ENCODE measurements around the gene ATAD2B.
"Not testable (repeated sequence)": the region's sequence is repeated elsewhere in the genome, so short reads cannot be mapped to it uniquely, and the experiment has no call there.

Gene ATAD2B

GRCh38 chr2:23723029-23723428 lies 203.9 kb downstream of the ATAD2B start:
- not testable (repeated sequence) for DNase-seq

DNA sequence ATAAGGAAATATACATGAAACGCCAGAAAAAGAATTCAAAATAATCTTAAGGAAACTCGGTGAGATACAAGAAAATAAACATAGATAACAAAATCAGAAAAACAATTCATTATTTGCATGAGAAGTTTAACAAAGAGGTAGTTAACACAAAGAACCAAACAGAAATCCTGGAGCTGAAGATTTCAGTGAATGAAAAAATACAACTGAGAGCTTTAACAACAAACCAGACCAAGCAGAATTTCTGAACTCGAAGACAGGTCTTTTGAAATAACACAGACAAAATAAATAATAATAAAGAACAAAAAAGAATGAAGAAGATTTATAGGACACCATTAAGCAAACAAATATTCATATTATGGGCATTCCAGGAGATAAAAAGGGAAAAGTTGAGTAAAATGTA lies 204.7 kb downstream of the ATAD2B start:
- no peak for DNase-seq

DNA sequence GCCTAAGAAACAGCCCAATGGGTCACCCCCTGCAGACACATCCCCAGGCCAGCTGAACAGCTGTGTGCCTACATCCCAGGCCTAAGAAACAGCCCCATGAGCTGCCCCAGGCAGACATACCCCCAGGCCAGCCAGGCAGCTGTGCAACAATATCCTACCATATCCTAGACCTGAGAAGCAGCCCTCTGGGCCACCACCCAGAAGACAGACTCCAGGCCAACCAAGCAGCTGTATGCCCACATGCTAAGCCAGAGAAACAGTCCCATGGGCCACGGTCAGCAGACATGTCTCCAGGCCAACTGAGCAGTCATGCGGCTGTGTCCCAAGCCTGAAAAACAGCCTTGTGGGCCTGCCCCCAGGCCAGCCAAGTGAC lies 205.5 kb downstream of the ATAD2B start:
- no peak for DNase-seq

- DNase-seq = no peak
Observed at GRCh38 chr2:23720705-23721453, 206.0 kb downstream of the ATAD2B start.

GRCh38 chr2:23719716-23720115 lies 207.2 kb downstream of the ATAD2B start:
- no peak for DNase-seq

GRCh38 chr2:23718931-23719700 lies 207.8 kb downstream of the ATAD2B start:
- DNase-seq = no peak

- no peak for DNase-seq
Observed at GRCh38 chr2:23713351-23713750, 213.6 kb downstream of the ATAD2B start.

GRCh38 chr2:23712756-23713151 lies 214.2 kb downstream of the ATAD2B start:
- DNase-seq = no peak

DNA sequence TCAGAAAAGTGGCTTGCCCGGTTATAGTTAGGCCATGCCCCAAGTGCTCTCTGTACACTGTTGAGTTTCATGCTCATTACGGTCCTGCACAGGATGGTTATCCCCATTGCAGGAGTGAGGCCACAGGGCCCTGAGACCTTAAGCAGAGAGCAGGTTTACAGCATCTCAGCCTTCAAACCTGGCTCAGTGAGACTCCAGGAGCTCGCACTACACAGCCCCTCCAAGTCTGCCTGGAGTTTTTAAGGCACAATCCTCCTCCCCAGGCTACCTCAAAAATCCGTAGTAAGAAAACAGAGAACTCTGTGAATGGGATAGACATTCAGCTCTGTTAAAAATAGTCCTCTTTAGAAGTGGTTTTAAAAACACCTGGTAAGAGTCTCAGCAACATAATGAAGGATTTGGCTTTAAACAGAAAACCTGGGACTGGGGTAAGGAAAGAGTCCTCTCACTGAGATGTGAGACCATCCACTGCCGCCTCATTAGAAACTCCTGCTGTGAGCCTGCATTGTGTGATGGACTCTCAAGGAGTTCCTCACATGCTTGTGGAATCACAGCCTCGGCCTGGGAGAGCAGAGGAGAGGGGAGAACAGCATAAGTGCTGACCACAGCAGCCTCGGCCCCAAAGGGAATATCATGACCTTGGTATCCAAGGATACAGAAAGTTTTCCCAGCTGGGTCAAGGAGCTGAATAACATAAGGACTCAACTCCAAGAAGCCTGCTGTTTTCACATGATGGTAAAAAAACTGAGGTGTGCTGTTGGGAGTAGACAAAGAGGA lies 214.8 kb downstream of the ATAD2B start:
- no peak for DNase-seq

- DNase-seq = no peak
Observed at GRCh38 chr2:23709311-23709710, 217.6 kb downstream of the ATAD2B start.

GRCh38 chr2:23708771-23709170 lies 218.2 kb downstream of the ATAD2B start:
- DNase-seq = no peak

DNA sequence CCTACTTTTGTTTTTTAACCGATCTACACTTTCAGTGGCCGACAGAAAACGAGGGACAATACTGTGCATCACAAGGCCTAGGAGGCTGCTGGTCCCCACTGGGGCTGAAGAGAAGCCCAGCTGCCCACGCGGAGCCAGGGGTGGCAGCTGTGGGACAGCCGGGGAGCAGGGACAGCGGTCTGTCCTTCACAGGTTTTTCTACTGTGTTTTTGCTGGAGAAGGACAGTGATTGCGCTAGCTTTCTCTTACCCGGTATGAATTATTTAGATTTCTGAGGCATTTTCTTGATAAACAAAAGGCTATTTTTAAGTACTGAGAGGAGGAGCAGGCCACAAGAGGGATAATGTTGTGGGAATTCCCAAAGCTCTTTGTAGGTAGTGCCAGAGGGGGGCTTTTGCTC lies 219.8 kb downstream of the ATAD2B start:
- no peak for DNase-seq

- no peak for DNase-seq
Observed at GRCh38 chr2:23706613-23707078, 220.3 kb downstream of the ATAD2B start.

DNA sequence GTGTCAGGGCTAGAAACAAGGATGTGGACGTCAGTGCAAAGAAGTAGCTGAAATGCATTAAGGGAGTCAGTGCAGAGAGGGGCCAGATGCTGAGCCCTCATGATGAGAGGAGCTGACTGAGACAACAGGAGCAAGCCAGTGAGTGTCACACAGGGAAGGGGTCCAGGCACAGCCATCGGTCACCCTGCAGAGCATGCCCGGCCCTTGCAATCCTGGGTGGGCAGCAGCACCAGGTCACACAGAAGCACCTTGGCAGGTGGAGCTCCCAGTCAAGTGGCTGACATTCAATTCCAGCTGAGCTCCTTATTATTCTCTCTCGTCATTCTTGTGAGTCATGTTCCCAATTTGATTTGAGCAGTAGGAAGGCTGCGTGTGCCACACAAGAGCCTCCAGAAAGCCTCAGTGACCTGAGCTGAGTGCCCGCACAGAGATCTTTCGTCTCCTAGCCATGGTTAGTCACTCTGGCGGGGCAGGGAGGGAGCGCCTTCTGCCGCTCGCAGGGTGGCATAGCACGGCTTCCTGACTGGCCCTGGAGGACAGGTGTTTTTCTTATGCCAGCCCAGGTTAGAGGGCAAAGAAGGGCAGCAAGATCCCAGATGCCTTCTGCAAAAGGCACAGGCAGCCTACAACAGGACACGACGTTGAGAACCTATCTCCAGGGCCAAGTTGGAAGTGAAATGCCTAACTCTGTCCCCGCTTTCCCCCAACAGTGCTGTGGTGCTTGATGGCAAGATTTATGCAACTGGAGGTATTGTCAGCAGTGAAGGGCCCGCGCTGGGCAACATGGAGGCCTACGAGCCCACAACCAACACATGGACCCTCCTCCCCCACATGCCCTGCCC lies 220.9 kb downstream of the ATAD2B start:
- no peak for DNase-seq

- no peak for DNase-seq
Observed at GRCh38 chr2:23703583-23704385, 223.1 kb downstream of the ATAD2B start.

- DNase-seq = no peak
Observed at GRCh38 chr2:23703037-23703582, 223.8 kb downstream of the ATAD2B start.

DNA sequence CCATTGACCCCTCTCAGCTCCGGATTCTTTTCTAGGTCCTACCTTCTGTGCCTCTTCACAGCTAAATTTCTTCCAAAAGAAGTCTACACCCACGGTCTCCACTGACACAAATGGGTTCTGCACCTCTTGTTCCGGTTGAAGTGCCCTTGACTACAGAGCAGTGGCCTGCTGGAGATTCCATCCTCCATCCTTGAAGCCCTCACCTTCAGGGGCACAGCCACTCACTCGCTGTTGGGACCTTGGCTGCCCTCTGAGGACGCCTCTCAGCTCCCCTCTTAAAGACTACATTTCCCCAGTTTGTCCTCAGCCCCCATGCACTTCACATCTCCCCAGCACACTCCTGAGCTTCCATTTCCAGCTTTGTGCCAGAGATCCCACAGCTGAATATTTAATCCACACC lies 226.3 kb downstream of the ATAD2B start:
- no peak for DNase-seq

DNA sequence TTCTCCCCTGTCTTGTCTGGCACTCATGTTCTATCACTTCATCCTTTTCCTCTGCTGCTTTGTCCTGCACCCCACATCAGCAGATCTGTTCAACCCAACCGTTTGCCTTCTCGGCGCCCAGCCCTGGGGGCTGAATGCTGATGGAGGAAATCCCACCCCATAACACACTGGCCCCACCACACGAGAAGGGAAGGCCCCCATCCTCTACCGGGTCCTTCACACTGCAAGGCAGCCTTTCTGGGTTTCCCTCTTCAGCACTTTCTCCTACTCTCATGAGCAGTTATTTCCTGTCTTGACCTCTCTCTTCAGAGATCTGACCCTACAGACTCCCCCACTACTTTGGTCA lies 227.4 kb downstream of the ATAD2B start:
- no peak for DNase-seq

DNA sequence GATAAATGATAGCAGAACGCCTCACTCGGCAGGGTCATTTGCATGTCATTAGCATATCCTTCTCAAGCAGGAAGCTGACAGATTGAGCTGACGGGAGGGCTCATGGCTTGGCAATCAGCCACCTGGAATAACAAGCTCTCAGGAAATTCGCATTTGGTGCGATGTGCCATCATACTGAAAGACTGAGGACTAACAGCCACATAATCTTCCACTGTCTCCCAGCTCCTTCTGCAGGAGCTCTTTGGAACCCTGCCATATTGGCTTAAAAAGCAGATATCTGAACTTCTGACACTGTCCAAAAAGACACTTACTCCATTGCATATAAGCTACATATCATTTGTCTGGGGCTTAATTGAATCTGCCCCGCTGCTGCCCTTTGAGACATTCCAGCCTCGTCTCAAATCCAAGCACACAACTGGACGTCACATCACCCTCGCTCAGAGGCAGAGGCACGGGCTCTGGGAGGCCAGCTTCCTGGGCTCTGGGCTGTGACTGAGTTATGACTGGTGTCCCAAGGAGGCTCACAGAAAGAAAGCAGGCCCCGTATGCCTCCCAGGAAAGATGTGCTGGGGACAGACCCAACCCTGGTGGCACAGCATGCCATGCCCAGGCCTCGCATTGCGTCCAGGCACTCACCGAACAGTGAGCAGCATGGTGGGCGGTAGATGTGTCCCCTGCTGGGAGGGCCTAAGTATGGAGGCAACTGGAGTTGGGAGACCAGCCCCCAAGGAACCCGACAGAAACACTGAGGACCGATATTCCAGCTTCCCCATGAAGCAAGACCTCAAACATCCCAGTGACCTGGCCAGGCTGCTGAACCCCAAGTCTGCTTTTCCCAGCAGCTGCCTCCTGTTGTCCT lies 228.0 kb downstream of the ATAD2B start:
- no peak for DNase-seq
